Renal pelvis (tissue), 4 donors: ENCODE data around the gene NLGN4Y. TPM values are rescaled to one million over a fixed set of nuclear protein-coding genes. Genes with fewer than 3 reads are reported as not detected.
"Not testable (repeated sequence)": the region's sequence is repeated elsewhere in the genome, so short reads cannot be mapped to it uniquely, and the experiment has no call there.

Source experiments
- DNase-seq: peaks from one replicate; pipeline ENCODE4 v3.0.0-alpha.2; 2013
- polyA plus RNA-seq, 3 donors: library from polyadenylated mRNA; unstranded; fragments of 120-200 nt; gene quantifications; one replicate each; pipeline ENCODE4 v1.2.1, GENCODE V29; 2013; ENCODE audit not compliant: insufficient read length in 3 of 3

Gene NLGN4Y
- polyA plus RNA-seq, 3 donors: 0.06 to 18.4 (median 17.9) TPM

DNA sequence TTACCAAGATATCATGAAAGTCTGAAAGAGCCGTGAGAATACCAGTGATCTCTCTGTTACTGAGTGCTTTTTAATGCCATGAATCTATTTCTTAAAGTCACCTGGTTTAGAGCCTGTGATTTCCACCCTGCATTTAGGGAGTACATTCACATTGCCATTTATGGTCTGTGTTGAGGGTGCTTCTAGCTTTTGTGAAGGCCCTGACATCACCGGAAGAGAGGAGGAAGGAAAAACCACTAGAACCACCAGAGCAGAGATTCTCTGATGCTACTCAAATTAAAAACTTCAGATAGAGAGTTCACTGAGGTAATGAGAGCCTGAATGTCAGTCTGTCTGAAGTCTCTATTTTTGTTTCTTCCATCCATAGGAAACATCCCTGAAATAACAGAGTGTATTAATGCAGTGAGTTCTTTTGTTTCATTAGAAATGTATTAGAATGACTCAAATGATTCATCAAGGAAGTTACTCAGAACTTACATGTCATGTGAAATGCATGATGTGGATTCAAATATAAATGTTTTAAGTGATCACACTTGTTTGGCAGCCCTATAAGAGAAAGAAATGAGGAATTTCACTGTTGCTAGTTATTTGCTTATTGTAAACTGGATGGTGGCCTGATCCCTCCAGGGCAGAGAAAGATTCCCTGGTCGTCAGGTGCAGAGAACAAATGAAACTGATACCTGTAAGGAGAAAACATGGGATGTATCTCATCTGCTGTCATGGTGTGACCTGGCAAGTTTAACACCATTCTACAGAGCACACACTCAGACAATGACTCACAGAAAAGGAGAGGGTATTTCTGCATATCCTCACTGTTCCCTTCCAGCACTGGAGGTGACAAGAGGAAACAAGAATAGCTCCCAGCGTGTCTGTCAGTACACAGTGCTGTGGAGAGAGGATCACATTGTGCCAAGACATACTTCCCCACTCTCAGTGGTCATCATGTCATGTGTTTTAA is 310.1 kb downstream of the NLGN4Y start:
- no peak for DNase-seq

DNA sequence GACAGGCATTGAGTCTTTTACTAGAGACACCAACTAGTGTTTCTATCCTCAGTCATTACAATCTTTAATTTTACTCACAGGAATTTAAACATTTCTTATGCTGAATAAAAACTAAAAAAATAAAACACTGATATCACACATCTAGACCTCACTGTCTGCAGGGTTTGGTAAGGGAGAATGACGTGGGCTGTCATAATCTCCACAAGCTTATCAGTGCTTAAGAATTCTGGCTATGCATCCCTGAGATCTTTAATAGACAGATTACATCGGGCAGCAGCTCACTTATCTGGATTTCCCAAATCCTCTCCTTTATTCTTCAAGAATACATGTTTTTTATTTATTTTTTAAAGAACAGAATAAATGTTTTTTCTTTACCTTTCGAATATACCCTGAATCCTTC is 313.1 kb downstream of the NLGN4Y start:
- no peak for DNase-seq

DNA sequence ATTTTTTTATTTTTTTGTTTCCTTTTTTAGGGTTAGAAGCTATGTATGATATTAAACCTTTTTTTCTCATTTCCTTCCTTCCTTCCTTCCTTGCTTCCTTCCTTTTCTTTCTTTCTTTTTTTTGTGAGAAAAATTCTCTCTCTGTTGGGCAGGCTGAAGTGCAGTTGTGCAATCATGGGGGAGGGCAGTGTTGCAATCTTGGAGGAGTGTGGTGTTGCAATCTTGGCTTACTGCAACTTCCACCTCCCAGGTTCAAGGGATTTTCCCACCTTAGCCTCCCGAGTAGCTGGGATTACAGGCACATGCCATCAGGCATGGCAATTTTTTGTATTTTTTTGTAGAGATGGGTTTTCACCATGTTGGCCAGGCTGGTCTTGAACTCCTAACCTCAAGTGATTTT is 326.4 kb downstream of the NLGN4Y start:
- no peak for DNase-seq

DNA sequence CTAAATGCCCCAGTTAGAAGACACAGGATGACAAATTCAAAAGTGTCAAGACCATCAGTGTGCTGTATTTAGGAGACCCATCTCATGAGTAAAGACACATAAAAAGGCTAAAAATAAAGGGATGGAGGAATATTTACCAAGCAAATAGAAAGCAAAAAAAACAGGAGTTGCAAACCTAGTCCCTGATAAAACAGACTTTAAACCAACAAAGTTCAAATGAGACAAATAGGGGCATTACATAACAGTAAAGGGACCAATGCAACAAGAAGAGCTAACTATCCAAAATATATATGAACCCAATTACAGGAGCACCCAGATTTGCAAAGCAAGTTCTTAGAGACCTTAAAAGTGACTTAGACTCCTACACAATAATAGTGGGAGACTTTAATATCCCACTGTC is 336.1 kb downstream of the NLGN4Y start:
- no peak for DNase-seq

DNA sequence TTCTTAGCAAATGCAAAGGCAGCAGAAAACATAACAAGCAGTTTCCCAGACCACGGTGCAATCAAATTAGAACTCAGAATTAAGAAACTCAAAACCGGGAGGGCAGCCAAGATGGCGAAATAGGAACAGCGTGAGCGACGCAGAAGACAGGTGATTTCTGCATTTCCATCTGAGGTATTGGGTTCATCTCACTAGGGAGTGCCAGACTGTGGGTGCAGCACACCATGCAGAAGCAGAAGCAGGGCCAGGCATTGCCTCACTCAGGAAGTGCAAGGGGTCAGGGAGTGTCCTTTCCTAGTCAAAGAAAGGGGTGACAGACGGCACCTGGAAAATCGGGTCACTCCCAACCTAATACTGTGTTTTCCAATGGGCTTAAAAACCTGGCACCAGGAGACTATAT is 336.7 kb downstream of the NLGN4Y start:
- DNase-seq: not testable (repeated sequence)

DNA sequence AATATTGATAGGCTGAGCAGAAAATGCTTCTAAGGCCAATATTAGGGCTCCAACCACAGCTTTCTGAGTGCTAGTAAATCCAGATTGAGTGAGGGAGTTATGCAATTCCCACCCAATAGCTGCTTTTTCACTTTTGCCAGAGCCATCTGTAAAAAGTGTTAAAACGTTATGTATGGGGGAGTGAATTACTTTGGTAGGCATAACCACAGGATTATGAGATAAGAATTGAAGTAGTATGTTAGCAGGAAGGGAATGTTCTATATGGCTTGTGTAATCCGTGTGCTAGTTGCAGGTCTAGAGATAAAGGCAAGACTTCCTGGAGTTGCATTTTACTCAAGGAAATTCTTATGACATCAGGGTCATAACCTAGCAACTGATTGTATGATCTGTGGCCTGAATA is 347.6 kb downstream of the NLGN4Y start:
- DNase-seq: no peak
